Measurements from ENCODE around the gene HOXA13.

The HOXA13 gene

DNA sequence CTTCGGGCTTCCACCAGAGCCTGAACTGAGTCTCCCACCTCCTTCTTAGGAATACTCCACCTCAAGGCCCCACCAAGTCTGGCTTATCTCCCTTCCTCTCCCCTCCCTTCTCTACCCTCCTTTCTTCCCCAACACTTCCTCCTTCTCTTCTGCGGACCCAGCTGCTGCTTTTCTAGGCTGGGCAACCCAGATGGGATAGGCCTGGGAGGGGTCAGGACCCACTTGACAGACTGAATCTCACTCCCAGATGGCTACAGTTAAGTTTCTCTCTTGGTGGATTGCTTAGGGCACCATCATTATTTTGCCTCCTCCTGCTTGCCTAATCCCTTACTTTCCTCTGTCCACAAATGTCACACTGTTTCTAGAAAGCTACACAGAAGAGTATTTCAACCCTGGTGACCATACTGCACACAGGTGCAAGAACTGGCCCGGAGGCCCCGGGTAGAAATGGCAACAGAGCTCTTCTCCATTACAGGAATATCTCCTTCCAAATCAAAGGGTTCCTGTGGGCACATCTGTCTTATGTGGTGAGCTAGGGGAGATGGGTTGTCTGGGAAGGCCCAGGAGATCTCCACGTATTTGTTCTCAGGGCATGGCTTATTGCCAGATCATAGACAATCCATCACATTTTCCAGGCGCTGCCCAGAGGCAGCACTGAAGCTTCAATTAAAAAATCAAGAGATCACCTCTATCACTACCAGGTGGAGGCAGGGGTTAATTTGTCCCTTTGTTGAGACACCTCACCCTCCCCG lies 9.7 kb downstream of the HOXA13 start:
- H3K27me3 ChIP-seq (ENCODE audit: low read depth, low read length), result no peaks in the 10 kb centered on the region
- no peak overlapping the region for H3K4me2 ChIP-seq (ENCODE audit: low read length)
- no peak for TF ChIP-seq EZH2phosphoT487 (IDR thresholded peaks at IDR 0.05; ENCODE audit: low read depth)
- TF ChIP-seq, protein P1, sequence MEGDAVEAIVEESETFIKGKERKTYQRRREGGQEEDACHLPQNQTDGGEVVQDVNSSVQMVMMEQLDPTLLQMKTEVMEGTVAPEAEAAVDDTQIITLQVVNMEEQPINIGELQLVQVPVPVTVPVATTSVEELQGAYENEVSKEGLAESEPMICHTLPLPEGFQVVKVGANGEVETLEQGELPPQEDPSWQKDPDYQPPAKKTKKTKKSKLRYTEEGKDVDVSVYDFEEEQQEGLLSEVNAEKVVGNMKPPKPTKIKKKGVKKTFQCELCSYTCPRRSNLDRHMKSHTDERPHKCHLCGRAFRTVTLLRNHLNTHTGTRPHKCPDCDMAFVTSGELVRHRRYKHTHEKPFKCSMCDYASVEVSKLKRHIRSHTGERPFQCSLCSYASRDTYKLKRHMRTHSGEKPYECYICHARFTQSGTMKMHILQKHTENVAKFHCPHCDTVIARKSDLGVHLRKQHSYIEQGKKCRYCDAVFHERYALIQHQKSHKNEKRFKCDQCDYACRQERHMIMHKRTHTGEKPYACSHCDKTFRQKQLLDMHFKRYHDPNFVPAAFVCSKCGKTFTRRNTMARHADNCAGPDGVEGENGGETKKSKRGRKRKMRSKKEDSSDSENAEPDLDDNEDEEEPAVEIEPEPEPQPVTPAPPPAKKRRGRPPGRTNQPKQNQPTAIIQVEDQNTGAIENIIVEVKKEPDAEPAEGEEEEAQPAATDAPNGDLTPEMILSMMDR (IDR thresholded peaks at IDR 0.05; ENCODE audit: low read depth, low read length), result no peak
- no peak overlapping the region for H3K27ac ChIP-seq (ENCODE audit: low read length)
- no peak overlapping the region for H3K9ac ChIP-seq (ENCODE audit: low read length)
- H3K79me2 ChIP-seq (ENCODE audit: low read length), result no peaks in the 10 kb centered on the region
- no peaks in the 10 kb centered on the region for H3K36me3 ChIP-seq (replicated peaks; ENCODE audit: low read depth, low read length)
- H4K20me1 ChIP-seq (ENCODE audit: insufficient read depth, low read length), result no peaks in the 10 kb centered on the region
- H3K9me3 ChIP-seq (ENCODE audit: insufficient read depth, low read length), result no peaks in the 10 kb centered on the region
- no peak overlapping the region for H3K4me3 ChIP-seq (ENCODE audit: low read length)
- no peaks in the 10 kb centered on the region for H3K4me1 ChIP-seq (ENCODE audit: low read length)
- no peak overlapping the region for H2AFZ ChIP-seq (ENCODE audit: low read depth, low read length)

DNA sequence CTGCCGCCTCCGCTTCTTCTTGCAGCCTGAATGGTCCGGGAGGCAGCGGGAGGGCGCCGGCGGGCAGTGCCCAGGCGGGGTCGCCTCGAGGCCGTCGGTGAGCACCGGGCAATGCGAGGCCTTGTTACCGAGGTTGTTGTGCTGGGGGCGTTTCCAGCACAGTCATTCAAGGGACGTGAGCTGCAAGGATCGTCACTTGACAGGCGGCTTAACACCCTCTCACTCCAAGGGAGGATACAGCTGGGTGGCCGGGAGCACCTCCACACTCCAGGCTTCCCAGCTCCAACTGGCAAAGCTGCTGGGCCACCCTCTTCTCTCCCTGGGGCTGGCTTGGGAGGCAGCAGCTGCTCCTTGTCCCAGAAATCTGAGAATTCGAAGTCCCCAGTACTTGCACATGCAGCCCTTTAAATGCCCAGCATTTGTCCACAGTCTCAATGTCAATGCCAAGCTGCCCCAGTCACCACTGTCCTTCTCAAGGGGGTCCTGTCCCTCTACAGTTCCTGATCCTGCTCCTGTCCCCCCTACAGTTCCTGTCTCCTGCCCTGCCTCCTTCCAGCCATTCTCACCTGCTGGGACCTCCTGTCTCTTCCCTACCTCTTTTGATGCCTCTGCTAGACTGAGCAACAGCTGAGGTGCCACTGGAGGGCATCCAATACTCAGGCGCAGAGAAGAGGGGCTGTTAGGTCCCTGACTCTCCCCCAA lies 10.4 kb downstream of the HOXA13 start:
- Histone ChIP-seq H3K4me3 (ENCODE audit: low read length) (no peak overlapping the region), H4K20me1 (ENCODE audit: insufficient read depth, low read length) (no peaks in the 10 kb centered on the region), H2AFZ (ENCODE audit: low read depth, low read length) (no peak overlapping the region), H3K79me2 (ENCODE audit: low read length) (no peaks in the 10 kb centered on the region), H3K9ac (ENCODE audit: low read length) (no peak overlapping the region), H3K9me3 (ENCODE audit: insufficient read depth, low read length) (no peaks in the 10 kb centered on the region), H3K27me3 (ENCODE audit: low read depth, low read length) (no peaks in the 10 kb centered on the region), H3K27ac (ENCODE audit: low read length) (no peak overlapping the region), H3K36me3 (replicated peaks; ENCODE audit: low read depth, low read length) (no peaks in the 10 kb centered on the region), H3K4me1 (ENCODE audit: low read length) (no peaks in the 10 kb centered on the region), H3K4me2 (ENCODE audit: low read length) (no peak overlapping the region)
- TF ChIP-seq, protein P1 (IDR thresholded peaks at IDR 0.05; ENCODE audit: low read depth, low read length), result no peak
- TF ChIP-seq EZH2phosphoT487 (IDR thresholded peaks at IDR 0.05; ENCODE audit: low read depth), result no peak

DNA sequence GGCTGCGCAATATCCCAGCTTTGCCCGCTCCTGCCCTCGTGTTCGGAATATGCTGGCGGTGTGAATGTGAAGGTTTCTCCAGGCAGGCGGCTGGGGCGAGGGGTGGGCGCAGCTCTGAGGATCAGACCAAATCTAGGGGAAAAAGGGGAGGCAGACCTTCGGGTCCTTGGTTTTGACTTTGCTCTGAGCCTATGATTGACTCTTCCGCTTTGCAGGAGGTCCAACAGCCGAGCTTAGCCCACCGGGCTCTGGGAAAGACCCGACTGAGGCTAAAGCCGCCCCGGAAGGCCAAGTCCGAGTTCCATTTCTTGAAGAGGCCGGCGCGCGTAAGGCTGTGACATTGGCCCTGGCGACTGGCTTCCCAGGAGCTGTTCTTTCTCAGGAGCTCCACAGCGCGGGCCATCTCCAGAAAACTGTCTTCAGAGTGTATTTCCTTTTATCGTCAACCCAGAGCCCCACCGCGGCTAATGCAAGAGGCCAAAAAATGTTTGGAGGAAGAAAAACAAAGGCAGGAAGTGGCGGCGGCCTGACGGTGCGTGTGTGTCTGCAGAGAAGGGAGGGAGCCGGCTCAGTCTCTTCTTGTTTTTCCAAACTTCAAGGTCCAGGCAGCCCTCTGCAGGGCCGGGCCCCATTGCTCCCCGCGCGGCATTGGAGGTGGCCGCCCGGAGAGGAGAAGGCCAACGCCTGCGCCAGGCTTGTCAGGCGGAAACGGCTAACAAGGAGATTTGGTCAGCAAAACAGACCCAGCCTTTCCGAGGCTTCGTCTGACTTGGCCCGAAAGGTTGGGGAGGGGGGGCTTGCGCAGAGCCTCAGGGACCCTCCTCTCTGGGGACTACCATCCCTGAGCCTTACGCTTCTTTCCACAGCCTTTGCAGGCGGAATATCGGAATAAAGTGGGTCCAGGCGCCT lies 11.3 kb downstream of the HOXA13 start:
- Histone ChIP-seq H3K9me3 (ENCODE audit: insufficient read depth, low read length) (no peaks in the 10 kb centered on the region), H3K79me2 (ENCODE audit: low read length) (no peaks in the 10 kb centered on the region), H3K9ac (ENCODE audit: low read length) (no peak overlapping the region), H3K36me3 (replicated peaks; ENCODE audit: low read depth, low read length) (no peaks in the 10 kb centered on the region), H2AFZ (ENCODE audit: low read depth, low read length) (no peak overlapping the region), H3K4me1 (ENCODE audit: low read length) (no peaks in the 10 kb centered on the region), H3K4me2 (ENCODE audit: low read length) (no peak overlapping the region), H4K20me1 (ENCODE audit: insufficient read depth, low read length) (no peaks in the 10 kb centered on the region), H3K27me3 (ENCODE audit: low read depth, low read length) (no peaks in the 10 kb centered on the region), H3K27ac (ENCODE audit: low read length) (no peak overlapping the region), H3K4me3 (ENCODE audit: low read length) (no peak overlapping the region)
- TF ChIP-seq, protein P1 (IDR thresholded peaks at IDR 0.05; ENCODE audit: low read depth, low read length), result no peak
- no peak for TF ChIP-seq EZH2phosphoT487 (IDR thresholded peaks at IDR 0.05; ENCODE audit: low read depth)
